ENCODE data around the gene CPA4. TPM values are rescaled to one million over a fixed set of nuclear protein-coding genes. Genes with fewer than 3 reads are reported as not detected.

The CPA4 gene
- polyA plus RNA-seq, 1 donor = 1.9 TPM

GRCh38 chr7:130366564-130366963 lies 73.6 kb downstream of the CPA4 start:
- DNase-seq = no peak

GRCh38 chr7:130367088-130367755 lies 74.3 kb downstream of the CPA4 start:
- DNase-seq = no peak

DNA sequence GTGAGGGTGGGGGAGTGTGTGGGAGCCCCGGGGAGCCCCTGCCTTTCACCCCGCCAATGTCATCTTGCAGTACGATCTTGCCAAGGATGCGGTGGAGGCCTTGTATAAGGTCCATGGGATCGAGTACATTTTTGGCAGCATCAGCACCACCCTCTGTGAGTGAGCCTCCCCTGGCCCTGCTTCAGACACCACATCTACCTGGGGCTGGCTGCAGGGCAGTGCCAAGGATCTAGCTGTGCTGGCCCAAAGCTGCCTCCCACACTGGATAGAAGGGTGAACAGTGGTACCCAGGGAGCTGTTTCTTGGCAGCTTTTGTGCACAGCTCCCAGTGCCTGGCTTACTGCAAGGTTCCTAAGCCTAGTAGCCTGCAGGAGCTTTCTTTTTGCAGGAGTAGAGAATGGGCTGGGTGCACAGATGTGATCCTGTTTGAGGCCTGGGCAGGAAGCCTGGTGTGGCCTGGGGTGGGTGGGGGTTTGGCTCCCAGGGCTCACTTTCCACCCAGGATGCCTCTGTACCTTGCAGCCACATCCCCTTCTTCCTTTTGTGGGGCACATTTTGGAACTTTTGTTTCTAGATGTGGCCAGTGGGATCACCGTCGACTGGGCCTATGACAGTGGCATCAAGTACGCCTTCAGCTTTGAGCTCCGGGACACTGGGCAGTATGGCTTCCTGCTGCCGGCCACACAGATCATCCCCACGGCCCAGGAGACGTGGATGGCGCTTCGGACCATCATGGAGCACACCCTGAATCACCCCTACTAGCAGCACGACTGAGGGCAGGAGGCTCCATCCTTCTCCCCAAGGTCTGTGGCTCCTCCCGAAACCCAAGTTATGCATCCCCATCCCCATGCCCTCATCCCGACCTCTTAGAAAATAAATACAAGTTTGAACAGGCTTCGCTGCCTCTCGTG lies 75.1 kb downstream of the CPA4 start:
- DNase-seq = no peak

DNA sequence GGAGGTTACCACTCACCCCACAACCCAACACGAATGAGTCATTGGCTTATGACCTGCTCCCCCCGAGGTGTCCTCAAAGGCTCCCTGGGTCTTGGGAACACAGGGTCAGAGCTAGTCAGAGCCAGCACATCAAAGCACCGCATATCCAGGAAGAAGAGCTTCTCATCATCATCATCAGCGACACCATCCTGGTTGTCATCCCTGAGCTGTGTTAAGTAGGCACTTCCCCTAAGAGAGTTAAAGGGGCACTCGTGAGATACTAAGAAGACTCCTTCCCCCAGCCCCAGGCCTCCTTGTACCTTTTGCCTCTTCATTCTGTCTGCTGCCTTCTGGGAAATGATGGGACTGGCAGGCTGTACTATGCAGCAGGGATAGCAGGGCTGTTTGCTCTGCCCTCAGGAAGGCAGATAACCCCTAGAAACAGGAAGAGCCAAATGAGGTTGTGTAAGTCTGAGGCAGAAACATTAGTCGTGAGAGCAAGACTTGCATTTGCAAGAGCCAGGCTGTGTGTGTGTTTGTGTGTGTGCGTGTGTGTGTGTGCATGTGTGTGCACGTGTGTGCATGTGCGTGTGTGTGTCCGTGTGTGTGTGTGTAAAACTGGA lies 76.2 kb downstream of the CPA4 start:
- DNase-seq = no peak

- no peak for DNase-seq
Observed at GRCh38 chr7:130369831-130370550, 77.0 kb downstream of the CPA4 start.

DNA sequence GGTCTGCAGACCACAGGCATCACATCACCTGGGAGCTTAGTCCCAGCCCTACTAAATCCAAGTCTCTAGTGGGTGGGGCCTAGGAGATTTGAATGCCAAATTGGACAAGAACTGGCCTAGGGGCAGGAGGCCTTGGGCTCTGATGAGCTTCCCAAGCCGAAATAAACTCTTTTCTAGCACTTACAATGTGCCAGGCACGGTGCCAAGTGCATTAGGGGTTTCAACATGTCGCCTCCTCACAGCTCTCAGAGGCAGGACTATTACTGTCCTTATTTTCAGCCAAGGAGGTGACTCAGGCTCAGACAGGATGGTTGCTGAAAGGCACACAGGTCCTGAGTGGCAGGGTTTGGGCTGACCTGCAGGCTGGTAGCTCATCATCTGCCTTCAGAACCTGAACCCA lies 78.1 kb downstream of the CPA4 start:
- DNase-seq = no peak

GRCh38 chr7:130372402-130373165 lies 79.6 kb downstream of the CPA4 start:
- no peak for DNase-seq

Other genes starting within 250 kb of the CPA4 start
- 30.0 TPM for gene ZC3HC1, start 241.8 kb upstream of the CPA4 start, polyA plus RNA-seq (ENCODE audit: insufficient read length)
- 43.9 TPM for gene KLHDC10, start 222.6 kb upstream of the CPA4 start, polyA plus RNA-seq (ENCODE audit: insufficient read length)
- gene TMEM209, start 87.8 kb upstream of the CPA4 start, polyA plus RNA-seq (ENCODE audit: insufficient read length) = 11.3 TPM
- not detected for gene SSMEM1, start 85.3 kb upstream of the CPA4 start, polyA plus RNA-seq (ENCODE audit: insufficient read length)
- gene CPA2, start 26.3 kb upstream of the CPA4 start, polyA plus RNA-seq (ENCODE audit: insufficient read length) = 0.28 TPM
- 1.0 TPM for gene CPA5, start 51.7 kb downstream of the CPA4 start, polyA plus RNA-seq (ENCODE audit: insufficient read length)
- gene CPA1, start 87.3 kb downstream of the CPA4 start, polyA plus RNA-seq (ENCODE audit: insufficient read length) = 6.4 TPM
- 16.6 TPM for gene CEP41, start 147.9 kb downstream of the CPA4 start, polyA plus RNA-seq (ENCODE audit: insufficient read length)
- 724 TPM for gene MEST, start 198.9 kb downstream of the CPA4 start, polyA plus RNA-seq (ENCODE audit: insufficient read length)